Mesendoderm (in vitro differentiated cells): Measurements from ENCODE around the gene P2RY13.

Experiments
- DNase-seq: peaks from one replicate; pipeline ENCODE4 v3.0.0; 2013
- H2AK5ac ChIP-seq: 2 replicates; pipeline ENCODE4 v1.6.1; 2013; ENCODE audit warnings: low read length, inconsistent platforms
- H2BK120ac ChIP-seq: 2 replicates; pipeline ENCODE4 v1.6.1; 2013; ENCODE audit warnings: low read depth, mild to moderate bottlenecking, low read length, moderate library complexity, mixed read lengths
- H2BK15ac ChIP-seq: replicated peaks from 2 replicates; pipeline ENCODE4 v1.6.1; 2013; ENCODE audit warnings: low read depth, mild to moderate bottlenecking, moderate library complexity
- H2BK5ac ChIP-seq: 2 replicates; pipeline ENCODE4 v1.6.1; 2013; ENCODE audit warnings: low read length, inconsistent platforms
- H3K18ac ChIP-seq: 2 replicates; pipeline ENCODE4 v1.6.1; 2013; ENCODE audit warnings: mild to moderate bottlenecking, low read length, mixed read lengths
- H3K23ac ChIP-seq: one replicate; pipeline ENCODE4 v1.6.1; 2013; ENCODE audit warnings: low read length
- H3K27ac ChIP-seq: 2 replicates; pipeline ENCODE4 v1.5.1; 2013; ENCODE audit warnings: low read depth, mild to moderate bottlenecking, inconsistent platforms, low read length, moderate library complexity
- H3K27me3 ChIP-seq: 2 replicates; pipeline ENCODE4 v1.6.1; 2013; ENCODE audit warnings: low read length, control low read depth, mild to moderate bottlenecking, inconsistent platforms; ENCODE audit not compliant: insufficient read depth, poor library complexity
- H3K36me3 ChIP-seq: 2 replicates; pipeline ENCODE4 v1.6.1; 2013; ENCODE audit warnings: low read length, inconsistent platforms; ENCODE audit not compliant: control insufficient read depth, insufficient read depth
- H3K4ac ChIP-seq: one replicate; pipeline ENCODE4 v1.6.1; 2013; ENCODE audit warnings: low read depth, mild to moderate bottlenecking, low read length, moderate library complexity
- H3K4me1 ChIP-seq: 2 replicates; pipeline ENCODE4 v1.6.1; 2013; ENCODE audit warnings: low read depth, low read length, inconsistent platforms; ENCODE audit not compliant: control insufficient read depth
- H3K4me2 ChIP-seq: 2 replicates; pipeline ENCODE4 v1.6.1; 2013; ENCODE audit warnings: low read length
- H3K4me3 ChIP-seq: 2 replicates; pipeline ENCODE4 v1.5.1; 2013; ENCODE audit warnings: mild to moderate bottlenecking, low read length
- H3K56ac ChIP-seq: one replicate; pipeline ENCODE4 v1.6.1; 2013; ENCODE audit warnings: low read length
- H3K79me1 ChIP-seq: 2 replicates; pipeline ENCODE4 v1.6.1; 2013; ENCODE audit warnings: low read length, inconsistent platforms
- H3K79me2 ChIP-seq: 2 replicates; pipeline ENCODE4 v1.6.1; 2013; ENCODE audit warnings: mild to moderate bottlenecking, low read length; ENCODE audit not compliant: control insufficient read depth, insufficient read depth
- H3K9ac ChIP-seq: 2 replicates; pipeline ENCODE4 v1.6.1; 2013; ENCODE audit warnings: low read length, inconsistent platforms
- H4K5ac ChIP-seq: one replicate; pipeline ENCODE4 v1.6.1; 2013; ENCODE audit warnings: low read length
- H4K8ac ChIP-seq: one replicate; pipeline ENCODE4 v1.6.1; 2013; ENCODE audit warnings: low read depth, mild to moderate bottlenecking, control low read depth, low read length, moderate library complexity
- WGBS: extraction: QIAGEN DNeasy Blood & Tissue Kit; methylation state at CpG from one replicate; pipeline ENCODE4 v1.1.7; 2013; ENCODE audit warnings: low lambda C conversion rate, missing lambda C conversion rate; ENCODE audit not compliant: insufficient coverage; ENCODE audit errors: extremely low coverage; 5-methylcytosine and 5-hydroxymethylcytosine counted together

Gene P2RY13

DNA sequence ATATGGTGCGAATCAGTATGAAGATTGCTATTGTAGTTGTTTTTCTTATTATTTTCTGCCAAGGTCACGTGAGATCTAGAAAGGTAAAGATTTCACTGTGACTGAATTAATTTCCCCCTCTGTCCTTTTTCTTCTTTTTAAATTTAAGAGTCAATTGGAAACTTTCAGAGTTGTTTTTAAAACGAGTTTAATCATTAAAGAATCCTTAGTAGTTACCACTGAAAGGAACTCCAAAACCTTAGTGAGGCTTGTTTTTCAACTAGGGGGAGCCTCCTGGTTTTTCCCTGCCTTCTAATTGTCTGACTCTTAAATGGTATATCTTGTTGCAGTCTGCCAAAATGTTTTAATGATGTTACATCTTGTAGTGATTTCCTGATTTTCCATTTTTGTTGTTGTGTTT is 37.6 kb upstream of the P2RY13 start:
- DNase-seq = no peak
- Histone ChIP-seq H2BK120ac (no peak overlapping the region), H3K79me2 (no peaks in the 10 kb centered on the region), H3K4me1 (no peaks in the 10 kb centered on the region), H3K27ac (no peak overlapping the region), H2BK5ac (no peak overlapping the region), H3K4me2 (no peak overlapping the region), H3K56ac (no peak overlapping the region), H3K36me3 (no peaks in the 10 kb centered on the region), H3K4ac (no peak overlapping the region), H2AK5ac (no peak overlapping the region), H3K79me1 (no peaks in the 10 kb centered on the region), H4K5ac (no peak overlapping the region), H3K4me3 (no peak overlapping the region), H3K9ac (no peak overlapping the region), H4K8ac (no peak overlapping the region), H3K27me3 (no peaks in the 10 kb centered on the region), H2BK15ac (no peak overlapping the region), H3K23ac (no peak overlapping the region), H3K18ac (no peak overlapping the region)
- no CpG with 5 or more reads among the region's 3 CpGs for WGBS

DNA sequence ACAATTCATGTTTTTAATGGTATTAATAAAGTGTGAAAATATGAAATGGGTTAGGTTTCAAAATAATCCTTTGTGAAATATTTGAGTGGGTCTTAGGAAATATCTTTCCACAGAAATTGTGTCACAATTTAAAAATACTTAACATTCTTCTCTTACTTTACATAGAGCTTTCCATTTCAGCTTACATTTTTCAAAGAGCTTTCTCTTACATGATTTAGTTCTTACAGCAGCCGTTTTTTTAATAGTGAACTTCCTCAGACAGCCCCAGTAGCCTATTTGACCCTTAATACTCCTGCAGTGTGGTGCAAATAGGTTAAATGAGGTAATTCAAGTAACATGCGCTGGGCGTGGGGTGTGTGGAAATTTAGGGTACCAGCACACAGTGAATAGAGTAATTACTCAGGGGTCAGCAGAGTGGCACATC is 33.4 kb upstream of the P2RY13 start:
- Histone ChIP-seq H2BK15ac (no peak overlapping the region), H3K79me2 (no peaks in the 10 kb centered on the region), H3K9ac (no peak overlapping the region), H2BK5ac (no peak overlapping the region), H3K4me3 (no peak overlapping the region), H3K56ac (no peak overlapping the region), H3K4me2 (no peak overlapping the region), H3K27ac (no peak overlapping the region), H2AK5ac (no peak overlapping the region), H3K4ac (no peak overlapping the region), H4K8ac (no peak overlapping the region), H3K79me1 (no peaks in the 10 kb centered on the region), H4K5ac (no peak overlapping the region), H2BK120ac (no peak overlapping the region), H3K36me3 (no peaks in the 10 kb centered on the region), H3K23ac (no peak overlapping the region), H3K4me1 (no peaks in the 10 kb centered on the region), H3K27me3 (no peaks in the 10 kb centered on the region), H3K18ac (no peak overlapping the region)
- WGBS = no CpG with 5 or more reads among the region's 3 CpGs
- no peak for DNase-seq

DNA sequence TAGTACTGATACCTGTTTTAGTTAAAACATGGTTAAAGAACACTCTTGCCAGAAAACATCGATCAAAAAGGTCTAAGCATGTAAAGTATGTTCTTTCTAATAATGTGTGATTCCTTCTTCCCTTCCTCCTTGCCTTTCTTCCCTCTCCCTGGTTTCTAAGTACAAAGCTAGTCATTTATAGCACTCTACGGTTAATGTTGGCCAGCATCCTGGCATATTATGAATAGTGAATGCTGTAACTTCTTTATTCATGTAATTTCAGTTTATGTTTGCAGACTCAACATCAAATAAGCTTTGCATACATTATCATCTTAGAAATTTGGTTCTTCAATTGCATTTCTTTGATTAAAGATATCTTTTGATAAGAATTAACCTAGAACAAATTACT is 28.1 kb upstream of the P2RY13 start:
- no CpG with 5 or more reads among the region's 2 CpGs for WGBS
- Histone ChIP-seq H3K56ac (no peak overlapping the region), H4K8ac (no peak overlapping the region)

DNA sequence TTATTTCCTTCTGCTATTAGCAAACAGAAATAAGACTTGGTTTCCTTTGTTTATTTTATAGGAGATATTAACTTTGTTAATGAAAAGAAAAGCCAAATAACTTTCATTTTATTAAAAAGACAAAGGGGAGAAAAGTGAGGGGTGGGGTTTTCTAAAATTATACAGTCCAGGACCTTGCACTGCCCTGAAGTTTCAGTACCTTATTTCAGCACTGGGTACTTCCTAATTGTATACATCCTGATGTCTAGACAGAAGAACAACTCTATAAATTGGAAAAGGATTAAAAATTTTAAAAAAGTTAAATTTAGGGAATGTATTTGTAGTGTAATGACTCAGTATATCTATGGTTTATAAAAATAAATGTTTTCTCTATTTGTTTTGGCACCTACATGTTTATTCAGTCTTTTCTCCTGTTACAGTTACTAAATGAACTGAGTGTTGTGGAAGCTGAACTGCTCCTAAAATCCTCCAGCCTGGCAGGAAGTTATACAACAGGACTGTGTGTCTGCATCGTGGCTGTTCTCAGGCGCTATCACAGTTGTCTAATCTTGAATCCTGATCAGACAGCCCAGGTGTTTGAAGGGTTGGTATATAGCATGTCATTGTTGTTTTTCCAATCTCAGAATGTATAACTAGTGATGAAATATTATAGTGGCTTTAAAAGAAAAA is 27.6 kb upstream of the P2RY13 start:
- Histone ChIP-seq H3K79me2 (no peaks in the 10 kb centered on the region), H3K27me3 (no peaks in the 10 kb centered on the region), H3K23ac (no peak overlapping the region), H2BK5ac (no peak overlapping the region), H3K27ac (no peak overlapping the region), H3K4me3 (no peak overlapping the region), H2BK15ac (no peak overlapping the region), H4K5ac (no peak overlapping the region), H2BK120ac (no peak overlapping the region), H3K4me1 (no peaks in the 10 kb centered on the region), H3K4ac (no peak overlapping the region), H4K8ac (no peak overlapping the region), H3K79me1 (no peaks in the 10 kb centered on the region), H3K4me2 (no peak overlapping the region), H3K9ac (no peak overlapping the region), H3K36me3 (no peaks in the 10 kb centered on the region), H2AK5ac (no peak overlapping the region), H3K18ac (no peak overlapping the region), H3K56ac (no peak overlapping the region)
- WGBS = no CpG with 5 or more reads among the region's 2 CpGs
- no peak for DNase-seq

More for the DNA sequence above, 28.1 kb upstream of the P2RY13 start:
- no peak overlapping the region for H3K23ac ChIP-seq
- H3K27me3 ChIP-seq = no peaks in the 10 kb centered on the region
- no peak overlapping the region for H2BK15ac ChIP-seq
- no peak overlapping the region for H3K4me2 ChIP-seq
- H2BK120ac ChIP-seq = no peak overlapping the region
- H2BK5ac ChIP-seq = no peak overlapping the region
- no peak for DNase-seq
- H3K79me2 ChIP-seq = no peaks in the 10 kb centered on the region
- no peak overlapping the region for H3K27ac ChIP-seq
- no peaks in the 10 kb centered on the region for H3K79me1 ChIP-seq
- no peaks in the 10 kb centered on the region for H3K4me1 ChIP-seq
- no peak overlapping the region for H3K4me3 ChIP-seq
- no peak overlapping the region for H3K9ac ChIP-seq
- H2AK5ac ChIP-seq = no peak overlapping the region
- no peak overlapping the region for H3K4ac ChIP-seq
- H4K5ac ChIP-seq = no peak overlapping the region
- no peak overlapping the region for H3K18ac ChIP-seq
- no peaks in the 10 kb centered on the region for H3K36me3 ChIP-seq

DNA sequence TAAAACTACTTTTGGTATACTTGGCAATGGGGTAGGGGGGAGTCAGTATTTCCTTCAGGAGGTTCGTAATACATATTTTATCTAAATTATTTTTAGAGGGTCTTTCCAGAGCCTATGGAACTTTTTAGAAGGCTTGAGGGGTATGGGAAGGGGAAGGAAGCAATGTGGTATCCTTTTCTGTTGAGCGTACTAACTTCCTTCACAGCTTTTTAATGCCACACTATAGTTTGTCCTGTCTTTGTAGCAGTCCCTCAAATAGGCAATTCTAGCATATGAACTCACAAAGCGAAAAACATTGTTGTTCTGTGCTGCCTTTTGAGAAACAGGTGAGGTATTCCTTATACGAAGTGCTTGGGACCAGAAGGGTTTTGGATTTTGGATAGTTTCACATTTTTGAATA is 22.3 kb upstream of the P2RY13 start:
- Histone ChIP-seq H2AK5ac (no peak overlapping the region), H3K4me2 (no peak overlapping the region), H3K4me1 (peaks cover 6% of the 10 kb centered on the region), H3K56ac (no peak overlapping the region), H2BK120ac (no peak overlapping the region), H4K8ac (no peak overlapping the region), H3K27me3 (no peaks in the 10 kb centered on the region), H2BK5ac (no peak overlapping the region), H3K4me3 (no peak overlapping the region), H3K79me2 (no peaks in the 10 kb centered on the region), H3K27ac (no peak overlapping the region), H3K23ac (no peak overlapping the region), H3K79me1 (no peaks in the 10 kb centered on the region), H3K36me3 (no peaks in the 10 kb centered on the region), H3K18ac (no peak overlapping the region), H2BK15ac (no peak overlapping the region), H3K9ac (no peak overlapping the region), H4K5ac (no peak overlapping the region), H3K4ac (no peak overlapping the region)
- WGBS = no CpG with 5 or more reads among the region's 4 CpGs
- DNase-seq = no peak

DNA sequence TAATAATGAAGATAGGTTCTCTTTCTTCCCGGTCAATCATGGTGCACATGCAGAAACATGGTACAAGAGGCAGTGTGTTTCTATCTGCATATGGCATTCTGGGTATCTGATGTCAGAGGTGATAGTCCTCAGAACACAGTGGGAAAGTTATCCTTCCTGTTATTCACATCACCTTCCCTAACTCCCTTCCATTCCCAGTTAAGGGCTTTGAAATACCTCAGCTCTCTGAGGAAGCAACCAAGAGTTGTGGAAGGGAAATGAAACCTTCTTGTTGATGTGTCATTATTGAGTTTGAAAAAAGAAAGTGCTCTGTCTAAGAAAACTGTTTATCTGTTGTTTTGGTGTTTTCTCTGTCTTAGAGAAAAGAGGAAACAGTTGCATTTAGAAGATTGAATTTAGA is 21.9 kb upstream of the P2RY13 start:
- no CpG with 5 or more reads among the region's 1 CpG for WGBS
- no peak overlapping the region for H4K8ac ChIP-seq
- peak; percentile 38 for DNase-seq

More for the DNA sequence above, 21.9 kb upstream of the P2RY13 start:
- H3K56ac ChIP-seq = no peak overlapping the region
- H2BK15ac ChIP-seq = no peak overlapping the region
- no peaks in the 10 kb centered on the region for H3K36me3 ChIP-seq
- no peaks in the 10 kb centered on the region for H3K79me1 ChIP-seq
- peaks cover 7% of the 10 kb centered on the region for H3K4me1 ChIP-seq
- H3K18ac ChIP-seq = no peak overlapping the region
- H3K23ac ChIP-seq = no peak overlapping the region
- no peak overlapping the region for H3K4me2 ChIP-seq
- H3K4me3 ChIP-seq = no peak overlapping the region
- no peak overlapping the region for H3K27ac ChIP-seq
- no peak overlapping the region for H3K9ac ChIP-seq
- no peak overlapping the region for H2BK120ac ChIP-seq
- no peak overlapping the region for H4K5ac ChIP-seq
- no peaks in the 10 kb centered on the region for H3K79me2 ChIP-seq
- no peak overlapping the region for H2AK5ac ChIP-seq
- no peaks in the 10 kb centered on the region for H3K27me3 ChIP-seq
- no peak overlapping the region for H2BK5ac ChIP-seq
- no peak overlapping the region for H3K4ac ChIP-seq
